GM06990 (cell line): ENCODE data around the gene CD1B.
A peak's percentile ranks its signal among the peaks of the same experiment; 100 is the strongest.

Source experiments
- DNase-seq: peaks from one replicate; pipeline ENCODE4 v3.0.0-alpha.2; 2011; ENCODE audit not compliant: insufficient read length; ENCODE audit errors: extremely low read depth
- H3K27me3 ChIP-seq: replicated peaks from 2 replicates; pipeline ENCODE4 v1.6.0; 2011; ENCODE audit warnings: low read length; ENCODE audit not compliant: control insufficient read depth, insufficient read depth
- H3K36me3 ChIP-seq: 2 replicates; pipeline ENCODE4 v1.5.1; 2011; ENCODE audit warnings: low read length; ENCODE audit not compliant: control insufficient read depth, insufficient read depth
- H3K4me3 ChIP-seq: replicated peaks from 2 replicates; pipeline ENCODE4 v1.5.1; 2011; ENCODE audit warnings: low read depth, mild to moderate bottlenecking, control low read depth, low read length
- CTCF ChIP-seq: IDR thresholded peaks from 2 replicates; pipeline ENCODE4 v1.5.1; 2011; ENCODE audit warnings: low read length, control low read depth, mild to moderate bottlenecking, inconsistent platforms; ENCODE audit not compliant: insufficient read depth, poor library complexity, severe bottlenecking

Gene CD1B

GRCh38 chr1:158331106-158331425 is 265 bp downstream of the CD1B start:
- no peaks in the 10 kb centered on the region for H3K36me3 ChIP-seq
- no peak for TF ChIP-seq CTCF
- H3K4me3 ChIP-seq = no peak overlapping the region
- H3K27me3 ChIP-seq = no peaks in the 10 kb centered on the region
- no peak for DNase-seq

GRCh38 chr1:158330391-158331105 is 783 bp downstream of the CD1B start:
- H3K27me3 ChIP-seq = no peaks in the 10 kb centered on the region
- H3K36me3 ChIP-seq = no peaks in the 10 kb centered on the region
- H3K4me3 ChIP-seq = no peak overlapping the region
- no peak for DNase-seq
- TF ChIP-seq CTCF = no peak

DNA sequence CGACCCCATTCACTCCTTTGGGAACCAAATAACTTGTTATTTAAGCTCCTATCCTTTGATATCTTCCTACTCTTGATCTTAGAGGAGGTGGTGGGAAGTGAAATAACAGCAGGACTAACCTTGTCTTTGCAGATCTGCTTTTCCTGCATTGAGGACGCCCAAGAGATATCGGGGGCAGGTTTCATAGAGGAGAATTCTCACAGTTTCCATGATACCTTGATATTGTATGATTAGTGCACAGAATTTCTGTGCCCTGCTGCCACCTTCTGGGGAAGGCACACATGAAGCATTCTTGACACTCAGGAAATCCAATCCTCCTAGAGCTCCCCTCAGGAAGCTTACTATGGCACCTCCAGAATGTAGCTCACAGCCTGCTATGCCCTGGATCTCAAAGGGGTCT is 1.6 kb downstream of the CD1B start:
- no peak overlapping the region for H3K4me3 ChIP-seq
- no peak for DNase-seq
- no peaks in the 10 kb centered on the region for H3K36me3 ChIP-seq
- no peaks in the 10 kb centered on the region for H3K27me3 ChIP-seq
- peak; percentile 63 for TF ChIP-seq CTCF

GRCh38 chr1:158329300-158329699 is 2.0 kb downstream of the CD1B start:
- TF ChIP-seq CTCF = no peak
- no peak for DNase-seq
- Histone ChIP-seq H3K27me3 (no peaks in the 10 kb centered on the region), H3K4me3 (no peak overlapping the region), H3K36me3 (no peaks in the 10 kb centered on the region)

DNA sequence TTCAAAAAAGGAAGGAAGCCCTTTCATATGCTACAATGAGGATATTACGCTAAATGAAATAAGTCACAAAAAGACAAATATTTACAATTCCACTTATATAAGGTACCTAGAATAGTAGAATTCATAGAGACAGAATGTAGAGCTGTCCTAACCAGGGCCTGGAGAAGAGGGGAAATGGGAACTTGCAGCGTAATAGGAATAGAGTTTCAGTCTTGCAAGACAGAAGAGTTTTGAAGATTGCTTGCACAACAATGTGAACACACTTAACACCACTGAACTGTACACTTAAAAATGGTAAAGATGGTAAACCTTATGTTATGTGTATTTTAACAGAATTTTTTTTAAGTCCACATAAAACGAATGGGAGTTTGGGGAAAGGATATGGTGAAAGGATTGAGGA is 2.9 kb downstream of the CD1B start:
- no peaks in the 10 kb centered on the region for H3K27me3 ChIP-seq
- no peak for DNase-seq

More for the DNA sequence above, 2.9 kb downstream of the CD1B start:
- Histone ChIP-seq H3K36me3 (no peaks in the 10 kb centered on the region), H3K4me3 (no peak overlapping the region)
- no peak for TF ChIP-seq CTCF
